ENCODE results near the gene TIMP2.

DNA sequence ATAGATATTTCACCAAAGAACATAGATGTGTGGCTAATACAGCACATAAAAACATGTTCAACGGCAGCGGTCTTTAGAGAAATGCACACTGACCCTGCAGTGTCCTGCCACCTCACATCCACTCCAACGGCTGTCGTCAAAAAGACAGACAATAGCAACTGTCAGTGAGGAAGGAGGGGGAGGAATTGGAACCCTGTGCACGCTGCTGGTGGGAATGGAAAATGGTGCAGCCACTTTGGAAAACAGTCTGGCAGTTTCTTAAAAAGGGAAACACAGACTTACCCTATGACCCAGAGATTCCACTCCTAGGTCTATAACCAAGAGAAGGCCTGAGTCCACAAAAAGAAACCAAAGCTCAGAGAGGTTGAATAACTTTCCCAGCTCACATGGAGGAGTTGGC is 29.9 kb downstream of the TIMP2 start:
- TF ChIP-seq TAF1 (IDR thresholded peaks at IDR 0.05; ENCODE audit: borderline replicate concordance, low read depth, low read length): no peak
- no peak for TF ChIP-seq POLR2AphosphoS5 (IDR thresholded peaks at IDR 0.05; ENCODE audit: low read depth, low read length)
